GM12872 (cell line): ENCODE data around the gene LRRC27.

Experiments
- CTCF ChIP-seq: IDR thresholded peaks from 3 replicates; pipeline ENCODE4 v1.5.1; 2011; ENCODE audit warnings: low read depth, mild to moderate bottlenecking, low read length, moderate library complexity; ENCODE audit not compliant: insufficient read depth

LRRC27 gene

GRCh38 chr10:132392184-132392800, 60.3 kb downstream of the LRRC27 start:
- no peak for TF ChIP-seq CTCF

- no peak for TF ChIP-seq CTCF
Measured at GRCh38 chr10:132392811-132393694, 61.1 kb downstream of the LRRC27 start.

- no peak for TF ChIP-seq CTCF
Measured at GRCh38 chr10:132393695-132394181, 61.7 kb downstream of the LRRC27 start.

- no peak for TF ChIP-seq CTCF
Measured at GRCh38 chr10:132394201-132394811, 62.3 kb downstream of the LRRC27 start.

- TF ChIP-seq CTCF: no peak
Measured at GRCh38 chr10:132394936-132395703, 63.1 kb downstream of the LRRC27 start.

- TF ChIP-seq CTCF: no peak
Measured at GRCh38 chr10:132395704-132396493, 63.9 kb downstream of the LRRC27 start.
